DMS 273 treated with DMSO at 0.1 percent for 48 hours (cell line): ENCODE results near the gene MAT1A.

Source experiments
- DNase-seq: peaks from one replicate; lab custom pipeline; 2025; lab: John Stamatoyannopoulos, UW

MAT1A gene

DNA sequence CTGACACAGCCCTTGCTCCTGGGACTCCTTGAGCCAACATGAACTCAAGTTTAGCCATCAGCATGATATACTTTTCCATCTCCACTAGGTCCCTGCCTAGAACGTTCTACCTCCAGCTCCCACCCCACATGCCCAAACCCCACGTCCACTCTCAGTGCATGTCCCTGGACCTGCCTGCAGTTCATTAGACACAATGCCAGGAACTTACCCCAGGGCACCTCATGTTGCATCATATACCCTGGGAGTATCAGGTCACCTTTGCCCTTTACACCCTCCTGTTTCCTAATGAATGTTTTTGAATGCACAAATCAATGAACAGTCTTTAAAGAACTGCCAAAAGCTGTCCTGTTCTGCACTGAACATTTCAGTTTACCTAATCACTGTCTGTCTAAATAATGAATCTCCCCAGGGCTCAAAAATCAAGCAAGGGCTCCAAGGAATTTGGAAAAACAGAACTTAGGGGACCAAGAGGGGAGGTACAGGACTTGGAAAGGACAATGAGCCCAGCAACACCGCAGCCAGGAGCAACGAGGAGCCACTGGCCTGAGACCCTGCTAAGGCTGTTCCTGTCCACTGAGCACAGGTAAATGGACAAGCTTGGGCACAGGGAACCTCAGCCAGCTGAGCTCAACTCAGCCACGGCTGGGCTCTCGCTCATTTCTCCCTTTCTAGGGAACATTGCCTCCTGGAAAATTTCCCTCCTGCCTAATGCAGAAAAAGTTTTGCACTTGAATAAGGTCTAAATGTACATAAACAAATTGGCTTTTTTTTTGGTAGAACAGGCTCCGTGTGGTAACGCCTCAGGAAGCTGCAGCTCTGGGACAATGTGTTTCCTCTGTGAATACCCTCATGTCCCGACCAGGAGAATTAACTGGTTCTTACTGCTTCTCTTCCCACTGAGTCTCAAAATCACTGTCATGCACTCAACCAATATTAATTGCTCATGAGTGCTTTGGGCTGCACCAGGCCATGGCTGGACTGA, 7.4 kb downstream of the MAT1A start:
- no peak for DNase-seq

DNA sequence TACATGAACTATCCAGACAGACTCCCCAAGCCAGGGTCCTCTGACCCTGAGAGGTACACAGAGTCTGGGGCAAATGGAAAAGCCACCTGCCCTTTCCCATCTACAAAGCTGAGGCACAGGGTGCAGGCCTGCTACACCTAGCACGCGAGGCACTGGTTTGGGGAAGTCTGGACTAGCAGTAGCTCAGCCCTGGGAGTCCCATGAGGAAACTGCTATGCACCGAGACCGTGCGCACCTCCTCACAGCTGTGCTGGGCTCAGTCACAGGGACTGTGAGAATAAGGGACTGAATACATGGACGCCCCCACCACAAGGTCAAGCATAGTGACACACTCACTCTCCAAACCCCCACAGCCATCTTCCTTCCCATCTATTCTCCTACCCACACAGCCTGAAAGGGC, 8.2 kb downstream of the MAT1A start:
- no peak for DNase-seq

DNA sequence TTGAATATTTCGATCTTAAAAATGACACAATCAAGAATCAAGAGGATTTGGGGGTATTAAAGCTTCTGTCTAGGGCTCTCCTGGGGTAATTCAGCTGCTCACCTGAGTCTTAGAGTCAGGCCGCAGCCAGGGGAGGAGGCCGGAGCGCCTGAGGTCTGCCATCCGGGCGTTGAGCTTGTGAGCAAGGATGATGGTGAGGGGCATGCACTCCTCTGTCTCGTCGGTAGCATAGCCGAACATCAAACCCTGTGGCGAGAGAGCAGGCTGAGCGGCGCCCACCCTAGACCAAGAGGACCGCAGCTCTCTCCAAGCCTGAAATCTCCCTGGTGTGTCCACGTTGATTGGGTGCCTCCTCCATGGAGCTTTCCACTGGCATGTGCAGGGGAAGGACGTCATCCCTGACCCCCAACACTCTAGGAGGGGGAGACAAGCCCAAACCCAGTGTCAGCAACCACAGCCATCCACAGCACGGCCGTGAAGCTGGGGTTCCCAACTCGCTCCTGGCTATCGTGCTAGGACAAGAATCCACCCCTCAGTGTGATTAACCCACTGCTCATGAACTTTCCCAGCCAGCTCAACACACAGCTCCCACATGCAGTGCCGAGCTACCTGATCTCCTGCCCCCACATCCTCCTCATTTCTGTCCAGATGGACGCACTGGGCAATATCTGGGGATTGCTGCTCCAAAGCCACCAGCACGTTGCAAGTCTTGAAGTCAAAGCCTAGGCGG, 9.2 kb downstream of the MAT1A start:
- DNase-seq = no peak

DNA sequence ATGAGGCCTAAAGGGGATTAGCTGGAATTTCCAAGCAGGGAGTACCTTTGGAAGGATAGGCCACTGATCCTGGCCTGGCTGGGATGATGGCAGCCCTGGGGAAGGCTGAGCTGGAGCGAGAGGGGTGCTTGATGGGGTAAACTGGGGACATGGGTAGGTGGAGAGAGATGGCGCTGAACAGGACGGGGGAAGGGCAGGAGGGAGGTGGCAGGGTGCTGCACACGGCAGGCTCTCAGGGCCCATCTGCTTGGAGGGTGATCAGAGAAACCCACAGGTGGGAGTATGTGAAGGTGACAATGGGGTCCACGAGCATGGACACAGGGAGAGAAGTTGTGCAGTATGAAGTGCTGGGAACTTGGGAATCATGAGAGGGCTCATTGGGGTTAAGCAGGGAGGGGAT, 10.3 kb downstream of the MAT1A start:
- DNase-seq = no peak

DNA sequence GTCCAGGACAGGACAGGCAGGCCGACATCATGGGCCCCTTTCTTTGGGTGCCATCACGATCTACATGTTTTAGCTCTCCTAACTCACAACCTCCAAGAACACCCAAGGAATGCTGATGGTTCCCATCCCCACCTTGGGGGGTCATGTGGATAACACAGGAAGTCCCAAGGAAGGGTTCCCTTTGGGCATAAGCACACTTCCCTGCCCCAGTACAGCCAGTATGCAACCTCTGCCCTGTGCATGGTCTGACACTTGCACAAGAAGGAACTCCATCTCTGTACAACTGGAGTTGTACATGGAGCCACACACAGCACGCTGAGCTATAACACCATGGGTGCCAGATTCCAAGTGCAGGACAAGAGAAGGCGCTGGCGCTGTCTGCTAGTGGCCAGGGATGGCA, 11.0 kb downstream of the MAT1A start:
- no peak for DNase-seq

DNA sequence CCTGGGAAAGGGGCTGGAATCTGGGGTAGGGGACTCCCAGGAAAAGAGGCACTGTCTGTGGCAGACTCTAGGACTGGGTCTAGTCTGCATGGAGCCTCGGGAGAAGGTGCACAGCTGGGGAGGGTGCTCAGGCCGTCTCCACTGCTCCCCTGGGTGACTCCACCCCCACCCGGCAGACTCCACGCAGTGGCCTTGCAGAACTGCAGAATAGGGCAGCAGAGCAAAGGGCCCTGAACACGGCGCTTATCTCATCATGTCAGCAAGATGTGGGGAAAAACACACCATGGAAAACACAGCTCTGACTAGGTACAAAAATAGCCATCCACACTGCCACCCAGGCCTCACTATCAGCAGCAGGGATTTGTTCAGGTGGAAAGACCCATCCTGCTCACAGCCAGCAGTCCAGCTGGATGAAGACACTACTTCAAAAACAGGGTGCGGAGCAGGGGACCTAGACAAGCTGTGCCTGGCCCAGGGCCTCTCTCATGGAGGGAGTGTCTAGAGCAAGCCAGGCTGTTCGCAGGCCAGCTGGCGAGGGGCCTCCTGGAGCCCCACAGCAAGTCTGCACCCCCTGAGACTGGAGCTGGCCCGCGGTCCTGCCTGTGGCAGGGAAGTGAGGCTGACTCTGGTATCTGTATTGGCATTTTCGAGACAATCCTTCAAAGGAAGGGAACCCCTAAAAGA, 11.7 kb downstream of the MAT1A start:
- no peak for DNase-seq

DNA sequence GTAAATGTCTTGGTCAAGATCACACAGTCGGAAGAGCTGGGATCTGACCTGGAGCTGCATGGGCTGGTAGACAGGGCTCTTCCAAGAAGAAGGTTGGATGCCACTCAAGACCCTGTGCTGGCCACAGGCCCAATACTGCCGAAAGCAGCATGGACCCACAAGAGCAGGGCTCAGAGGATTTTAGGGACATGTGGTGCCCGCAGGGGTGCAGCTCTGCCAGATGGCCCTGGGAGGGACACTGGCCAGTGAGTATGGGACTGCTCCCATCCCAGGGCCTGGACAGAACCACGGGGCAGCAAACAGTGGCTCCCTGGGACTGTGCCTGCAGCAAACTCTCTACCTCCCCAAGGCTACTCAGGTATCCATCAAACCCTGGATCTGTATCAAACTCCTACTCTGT, 12.4 kb downstream of the MAT1A start:
- no peak for DNase-seq

DNA sequence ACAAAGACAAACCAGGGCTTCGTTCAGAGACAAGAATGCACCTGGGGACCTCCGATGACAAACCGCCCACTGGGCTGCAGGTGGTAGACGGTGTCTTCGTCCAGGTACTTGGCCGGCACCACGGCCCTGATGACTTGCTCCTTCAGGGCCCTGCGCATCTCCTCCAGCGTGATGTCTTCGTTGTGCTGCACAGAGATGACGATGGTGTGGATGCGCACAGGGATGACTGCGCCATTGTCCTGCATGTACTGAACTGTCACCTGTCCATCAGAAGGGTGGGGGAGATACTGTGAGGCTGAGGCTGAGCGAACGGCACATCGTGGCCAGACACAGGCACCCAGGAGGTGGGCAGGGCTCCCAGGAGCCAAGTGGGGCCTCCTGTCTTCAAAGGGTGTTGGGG, 13.1 kb downstream of the MAT1A start:
- DNase-seq = no peak

DNA sequence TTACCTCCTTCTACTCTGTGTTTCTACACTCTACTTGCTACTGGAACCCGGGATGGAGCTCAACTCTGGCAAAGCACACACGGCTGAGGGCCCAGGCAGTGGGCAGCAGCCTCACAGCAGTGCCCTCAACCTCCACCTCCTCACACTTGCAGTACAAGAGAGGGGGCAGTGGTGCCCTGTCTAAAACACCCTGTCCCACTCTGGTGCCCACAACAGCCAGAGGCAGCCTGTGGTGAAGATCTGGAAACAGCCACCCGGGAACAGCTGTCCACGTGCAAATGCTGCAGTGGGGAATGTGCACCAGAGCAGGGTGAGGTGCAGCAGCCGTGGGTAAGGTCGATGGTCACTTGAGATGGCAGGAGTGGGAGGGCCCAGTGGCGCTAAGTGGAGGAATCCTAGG, 13.7 kb downstream of the MAT1A start:
- no peak for DNase-seq

DNA sequence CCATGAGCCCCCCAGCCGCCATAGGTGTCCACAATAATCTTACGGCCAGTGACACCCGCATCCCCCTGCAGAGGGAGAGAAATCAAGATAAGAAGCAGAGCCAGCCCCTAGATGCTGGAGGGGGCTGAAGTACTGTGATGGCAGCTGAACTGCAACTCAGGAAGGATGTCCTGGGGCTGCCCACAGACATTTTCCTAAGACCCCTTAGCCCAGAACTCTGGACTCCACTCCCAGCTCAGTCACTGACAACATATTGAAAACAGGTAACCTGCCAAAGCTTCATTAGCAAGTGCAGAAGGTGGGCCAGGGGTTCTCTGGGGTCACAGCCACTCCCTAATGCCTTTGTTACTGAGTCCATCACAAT, 14.3 kb downstream of the MAT1A start:
- no peak for DNase-seq

DNA sequence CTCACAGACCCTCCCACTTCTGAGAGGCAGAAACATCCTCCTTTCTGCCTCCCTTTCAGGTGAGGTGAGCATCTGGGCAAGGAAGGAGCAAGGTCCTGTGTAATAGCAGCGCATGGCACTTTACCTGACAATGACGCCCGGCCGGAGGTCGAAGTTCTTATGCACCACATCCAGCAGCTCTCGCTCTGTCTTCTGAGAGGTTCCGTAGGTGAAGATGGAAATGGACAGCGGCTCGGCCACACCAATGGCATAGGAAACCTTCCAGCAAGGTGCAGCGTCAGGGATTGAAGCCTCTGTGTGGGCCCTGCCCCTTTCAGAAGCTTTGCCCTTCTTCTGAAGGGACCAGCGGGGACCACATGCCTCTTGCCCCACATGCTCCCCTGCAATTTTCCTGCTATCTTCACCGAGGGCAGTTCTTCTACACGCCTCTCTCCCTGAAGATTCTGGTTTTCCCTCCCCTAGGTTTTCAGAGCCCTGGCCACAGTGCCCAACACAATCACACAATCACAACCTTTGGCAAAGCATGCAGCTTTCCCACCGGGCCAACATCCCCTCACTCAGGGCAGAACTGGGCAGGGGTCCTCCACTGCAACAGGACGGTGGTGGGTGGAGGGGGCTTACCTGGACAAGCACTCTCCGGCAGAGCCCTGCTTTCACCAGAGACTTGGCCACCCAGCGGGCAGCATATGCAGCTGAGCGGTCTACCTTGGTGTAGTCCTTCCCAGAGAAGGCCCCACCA, 14.9 kb downstream of the MAT1A start:
- no peak for DNase-seq

DNA sequence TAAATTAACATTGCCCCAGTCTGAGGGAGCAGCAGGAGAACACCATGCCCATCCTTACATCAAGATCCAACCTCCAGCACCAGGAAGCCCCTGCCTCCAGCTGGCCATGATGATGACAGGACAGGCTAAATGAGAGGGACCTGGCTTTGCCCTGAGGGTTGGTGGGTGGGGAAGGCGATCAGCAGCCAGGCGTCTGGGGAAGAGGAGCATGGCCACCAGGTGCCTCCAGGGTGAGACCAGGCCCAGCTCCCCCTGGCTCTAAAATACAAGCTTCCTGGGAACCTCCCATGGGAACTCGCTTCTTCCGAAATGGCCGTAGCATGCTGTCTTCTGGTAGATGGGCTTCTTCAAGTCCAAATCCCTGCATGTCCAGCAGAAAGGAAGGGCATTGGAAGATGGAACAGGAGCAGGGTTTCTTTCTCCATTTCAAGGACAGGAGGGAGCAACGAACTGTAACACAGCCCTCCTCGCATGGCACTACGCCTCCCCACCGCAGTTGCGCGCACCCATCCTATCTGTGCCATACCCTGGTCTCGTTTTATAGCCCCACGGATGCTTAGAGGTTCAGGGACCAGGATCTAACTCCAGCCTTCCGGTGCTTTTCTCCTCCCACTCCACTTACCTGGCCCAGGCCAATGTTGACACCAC, 15.8 kb downstream of the MAT1A start:
- DNase-seq = no peak

DNA sequence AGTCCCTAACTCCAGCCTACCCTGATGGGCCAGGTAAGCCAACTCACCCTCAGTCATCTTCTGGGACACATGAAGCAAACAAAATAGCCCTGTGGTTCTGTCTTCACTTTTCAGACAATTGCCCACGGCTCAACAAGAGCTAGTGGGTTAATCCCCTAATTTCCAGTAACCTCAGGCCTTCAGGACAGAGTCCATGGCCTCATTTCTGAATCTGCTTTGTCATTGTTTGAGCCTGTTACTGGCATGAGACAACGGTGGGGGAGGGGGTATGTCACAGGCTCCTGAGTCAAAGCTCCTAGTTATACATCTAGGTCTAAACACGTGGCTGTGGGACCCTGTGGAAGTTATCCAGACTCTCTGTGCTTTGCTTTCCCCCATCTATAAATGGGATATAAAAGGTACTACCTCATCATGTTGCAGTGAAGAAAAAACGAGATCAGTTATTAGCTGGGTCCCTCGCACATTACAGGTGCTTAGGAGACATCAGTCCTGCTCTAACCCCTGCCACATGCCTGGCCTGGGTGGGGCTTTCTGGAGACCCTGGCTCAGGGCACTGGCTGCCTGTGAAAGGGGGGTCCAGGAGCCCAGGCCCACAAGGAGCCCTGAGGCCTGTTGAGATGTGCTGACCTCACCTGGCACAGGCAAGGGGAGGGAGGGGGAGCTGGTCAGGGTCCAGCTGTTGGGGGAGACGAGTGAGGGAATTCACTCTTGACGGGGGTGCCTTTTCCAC, 16.5 kb downstream of the MAT1A start:
- DNase-seq = no peak

DNA sequence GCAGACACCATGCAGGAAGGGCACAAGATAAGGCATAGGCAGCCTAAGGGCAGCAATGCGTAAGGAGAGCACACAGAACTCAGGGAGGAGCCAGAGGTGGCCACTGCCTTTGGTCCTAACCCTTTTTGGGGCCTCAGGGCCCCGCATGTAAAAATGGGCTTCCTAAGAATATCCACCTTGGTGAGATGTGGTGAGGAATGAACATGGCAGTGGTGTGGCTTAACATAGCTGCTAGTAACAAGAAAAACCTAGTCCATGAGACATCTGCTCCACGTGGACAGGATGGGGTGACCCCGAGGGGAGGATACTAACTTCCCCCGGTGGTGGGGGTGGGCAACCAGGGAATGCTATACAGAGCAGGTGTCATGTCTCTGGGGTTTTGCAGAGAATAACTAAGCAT, 18.0 kb downstream of the MAT1A start:
- DNase-seq = no peak

DNA sequence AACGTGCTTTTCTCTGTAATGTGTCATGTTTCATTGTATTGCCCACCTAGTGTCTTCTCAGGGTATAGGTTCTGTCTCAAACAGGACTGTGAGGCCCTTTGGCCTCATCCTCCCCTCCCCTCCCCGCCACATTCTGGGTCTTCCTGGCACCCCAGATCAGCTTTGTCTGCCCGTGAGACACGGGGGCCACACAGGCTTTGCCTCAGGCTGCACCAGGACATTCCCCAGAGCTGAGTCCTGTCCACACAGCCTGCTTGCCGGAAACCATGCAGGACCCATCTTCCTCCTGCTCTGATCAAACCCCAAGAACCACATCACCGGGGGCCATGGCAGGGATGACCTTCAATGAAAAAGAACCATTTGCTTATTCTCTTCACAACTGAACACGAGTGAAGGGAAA, 18.6 kb downstream of the MAT1A start:
- no peak for DNase-seq

DNA sequence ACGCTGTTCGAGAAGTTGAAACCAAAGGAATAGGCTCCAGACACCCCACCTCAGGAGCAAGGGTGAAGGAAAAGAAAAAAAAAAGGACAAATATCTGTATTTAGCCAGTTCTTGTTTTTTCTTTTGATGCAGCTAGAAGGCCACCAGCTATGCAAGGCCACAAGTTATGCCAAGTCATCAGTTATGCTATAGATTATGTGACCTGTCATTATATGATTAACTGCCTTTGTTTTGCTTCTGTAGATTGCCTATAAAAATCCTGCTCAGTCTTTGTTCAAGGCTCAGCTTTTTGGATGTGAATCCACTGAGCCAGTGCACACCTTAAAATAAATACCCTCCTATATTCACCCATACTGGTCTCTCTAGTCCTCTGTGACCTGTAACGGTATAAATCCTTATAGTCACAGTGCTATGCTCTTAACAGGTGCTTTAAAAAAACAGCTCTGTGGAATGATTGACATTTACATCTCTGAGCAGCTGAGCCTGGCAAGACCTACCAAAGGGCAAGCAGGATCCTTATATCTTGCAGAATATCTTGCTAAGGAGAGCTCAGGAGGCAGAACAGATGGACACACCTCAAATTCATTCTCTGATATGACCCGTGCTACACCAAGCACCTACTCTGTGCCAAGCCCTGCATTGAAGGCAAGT, 20.4 kb downstream of the MAT1A start:
- no peak for DNase-seq

DNA sequence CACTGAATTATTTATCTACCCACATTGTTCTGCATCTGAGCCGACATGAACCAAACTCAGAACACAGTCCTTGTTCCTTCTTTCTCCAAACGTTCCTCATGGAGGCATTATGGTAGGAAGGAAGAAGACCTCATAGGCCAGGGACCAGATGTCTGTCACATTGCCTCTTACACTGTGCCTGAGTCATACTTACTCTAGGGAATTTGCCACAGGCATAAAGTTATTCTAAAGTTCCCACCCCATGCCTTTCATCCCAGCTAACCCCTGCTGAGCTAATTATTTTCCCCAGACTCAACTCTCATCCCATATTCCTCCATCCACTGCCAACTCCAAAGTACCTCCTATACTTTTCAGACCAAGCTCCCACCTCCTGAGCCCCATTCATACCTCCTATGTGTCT, 21.2 kb downstream of the MAT1A start:
- DNase-seq = no peak

DNA sequence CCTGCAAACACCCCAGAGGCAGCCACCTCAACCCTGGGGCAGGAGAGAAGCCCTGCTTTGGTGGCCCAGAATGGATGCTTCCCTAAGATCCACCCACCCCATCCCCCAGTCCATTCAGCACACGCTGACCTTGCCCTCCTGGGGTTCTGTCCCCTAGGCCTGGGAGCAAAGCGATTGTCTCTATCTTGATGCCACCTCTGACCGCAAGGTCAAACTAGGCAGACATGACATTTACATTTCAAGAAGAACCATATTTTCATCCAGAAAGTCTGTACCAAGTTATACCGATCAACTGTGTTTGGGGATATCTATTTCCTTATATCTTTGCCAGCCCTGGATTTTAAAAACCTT, 23.0 kb downstream of the MAT1A start:
- DNase-seq = no peak

DNA sequence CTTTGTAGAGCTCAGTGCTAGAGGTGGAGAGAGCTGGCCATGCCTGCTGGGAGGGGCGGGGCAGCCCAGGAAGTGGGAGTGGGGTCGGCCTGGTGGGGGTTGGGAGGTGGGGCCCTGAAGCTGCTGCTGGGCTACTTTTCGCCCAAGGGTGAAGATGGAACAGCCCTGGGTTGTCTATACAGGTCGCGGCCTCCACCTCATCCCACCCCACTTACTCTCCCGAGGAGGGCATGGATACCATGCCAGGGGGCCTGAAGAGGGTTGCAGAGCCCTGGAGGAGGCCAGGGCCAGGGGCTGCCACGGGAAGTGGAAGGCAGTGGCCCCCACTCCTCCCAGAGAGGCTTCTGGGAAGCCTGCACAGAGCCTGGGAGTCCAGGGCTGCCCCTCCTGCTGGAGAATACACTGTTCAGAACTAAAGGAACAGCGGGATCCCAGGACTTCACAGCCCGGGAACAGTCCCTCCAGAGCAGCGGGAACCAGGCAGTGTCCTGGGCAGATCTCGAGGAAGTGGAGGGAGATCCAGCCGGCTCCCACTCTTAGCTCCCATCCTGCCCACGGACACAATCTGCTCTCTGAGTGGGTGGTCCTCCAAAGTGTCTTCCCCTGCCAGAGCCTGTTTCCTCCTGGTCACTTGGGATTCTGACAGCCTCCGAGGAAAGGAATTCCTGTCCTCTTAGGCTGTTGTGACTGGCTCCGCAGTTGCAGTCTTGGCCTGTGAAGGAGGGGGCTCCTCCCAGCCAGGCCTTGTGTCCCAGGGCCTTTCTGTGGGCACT, 23.5 kb downstream of the MAT1A start:
- DNase-seq = no peak
